GM18951 (cell line): ENCODE data around the gene XXYLT1.
A peak's percentile ranks its signal among the peaks of the same experiment; 100 is the strongest.

ENCODE experiments used
- POLR2A ChIP-seq: IDR thresholded peaks from 4 replicates; pipeline ENCODE4 v1.6.1; 2011; ENCODE audit warnings: mild to moderate bottlenecking; ENCODE audit not compliant: insufficient read length, insufficient read depth; ENCODE audit errors: extremely low read depth
- in situ Hi-C: fragments of 300-500 bp; cut with MboI; formaldehyde crosslinking; loops from one replicate; pipeline ENCODE4 v1.12.0; 2022; ENCODE audit warnings: low sequenced_read_pairs, mixed read lengths, inconsistent platforms; ENCODE audit not compliant: unreplicated experiment

The XXYLT1 gene

GRCh38 chr3:195260280-195260905 is 10.6 kb downstream of the XXYLT1 start:
- no peak for TF ChIP-seq POLR2A
- in situ Hi-C loops = loop anchor here (5.0 kb wide), 1 partner anchor 573 kb away; the partner anchor contains the start of gene FAM43A

- in situ Hi-C loops = loop anchor here (5.0 to 10.0 kb wide), 2 partner anchors 105 to 572 kb away; partner anchors contain the start of gene FAM43A
- peak; percentile 76 for TF ChIP-seq POLR2A
Measured at GRCh38 chr3:195259475-195260279, 11.3 kb downstream of the XXYLT1 start.

- no peak for TF ChIP-seq POLR2A
Measured at GRCh38 chr3:195259154-195259474, 11.8 kb downstream of the XXYLT1 start.

GRCh38 chr3:195258449-195259153 is 12.4 kb downstream of the XXYLT1 start:
- in situ Hi-C loops = loop anchor here (10.0 kb wide), 1 partner anchor 104 kb away; no protein-coding TSS in a partner anchor
- TF ChIP-seq POLR2A = no peak

More at GRCh38 chr3:195259154-195259474, 11.8 kb downstream of the XXYLT1 start:
- in situ Hi-C loops = loop anchor here (10.0 kb wide), 1 partner anchor 104 kb away; no protein-coding TSS in a partner anchor

GRCh38 chr3:195257454-195258448 is 13.2 kb downstream of the XXYLT1 start:
- no peak for TF ChIP-seq POLR2A
- in situ Hi-C loops = loop anchor here (10.0 kb wide), 1 partner anchor 103 kb away; no protein-coding TSS in a partner anchor

GRCh38 chr3:195256639-195257453 is 14.1 kb downstream of the XXYLT1 start:
- in situ Hi-C loops = loop anchor here (10.0 kb wide), 1 partner anchor 102 kb away; no protein-coding TSS in a partner anchor
- TF ChIP-seq POLR2A = no peak

GRCh38 chr3:195255571-195256501 is 15.1 kb downstream of the XXYLT1 start:
- in situ Hi-C loops = loop anchor here (10.0 kb wide), 1 partner anchor 101 kb away; no protein-coding TSS in a partner anchor
- no peak for TF ChIP-seq POLR2A

GRCh38 chr3:195255176-195255500 is 15.8 kb downstream of the XXYLT1 start:
- in situ Hi-C loops = loop anchor here (10.0 kb wide), 1 partner anchor 100 kb away; no protein-coding TSS in a partner anchor
- no peak for TF ChIP-seq POLR2A

- TF ChIP-seq POLR2A = no peak
- in situ Hi-C loops = loop anchor here (10.0 kb wide), 1 partner anchor 100 kb away; no protein-coding TSS in a partner anchor
Measured at GRCh38 chr3:195254454-195255175, 16.3 kb downstream of the XXYLT1 start.
